GM18951 (cell line): Measurements from ENCODE around the gene EXOC4.
A peak's percentile ranks its signal among the peaks of the same experiment; 100 is the strongest.
"Not testable (repeated sequence)": the region's sequence is repeated elsewhere in the genome, so short reads cannot be mapped to it uniquely, and the experiment has no call there.

ENCODE experiments used
- POLR2A ChIP-seq: IDR thresholded peaks from 4 replicates; pipeline ENCODE4 v1.6.1; 2011; ENCODE audit warnings: mild to moderate bottlenecking; ENCODE audit not compliant: insufficient read length, insufficient read depth; ENCODE audit errors: extremely low read depth
- in situ Hi-C: fragments of 300-500 bp; cut with MboI; formaldehyde crosslinking; loops from one replicate; pipeline ENCODE4 v1.12.0; 2022; ENCODE audit warnings: low sequenced_read_pairs, mixed read lengths, inconsistent platforms; ENCODE audit not compliant: unreplicated experiment

The EXOC4 gene

GRCh38 chr7:133252858-133253518, at the start of gene EXOC4:
Gene EXOC4, plus strand, starts transcription at chr7:133253078.
- in situ Hi-C loops = no loop called here
- peak; percentile 82 for TF ChIP-seq POLR2A

DNA sequence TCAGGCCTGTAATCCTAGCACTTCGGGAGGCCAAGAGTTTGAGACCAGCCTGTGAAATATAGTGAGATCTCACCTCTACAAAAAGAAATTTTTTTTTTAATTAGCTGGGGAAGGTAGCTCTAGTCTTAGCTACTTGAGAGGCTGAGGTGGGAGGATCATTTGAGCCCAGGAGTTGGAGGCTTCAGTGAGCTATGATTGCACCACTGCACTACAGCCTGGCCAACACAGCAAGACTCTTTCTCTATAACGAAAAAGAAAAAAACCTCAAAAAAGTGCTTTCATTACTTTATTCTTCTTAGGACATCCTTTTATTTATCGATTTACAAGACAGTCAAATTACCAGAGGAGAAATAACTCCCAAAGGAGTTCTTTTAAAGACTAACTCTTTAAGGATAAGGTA, 49.4 kb upstream of the EXOC4 start:
- in situ Hi-C loops = no loop called here
- no peak for TF ChIP-seq POLR2A

GRCh38 chr7:133207687-133208086, 45.2 kb upstream of the EXOC4 start:
- no peak for TF ChIP-seq POLR2A
- in situ Hi-C loops = no loop called here

- in situ Hi-C loops = not testable (repeated sequence)
Observed at GRCh38 chr7:133210817-133211216, 42.1 kb upstream of the EXOC4 start.

GRCh38 chr7:133213772-133214171, 39.1 kb upstream of the EXOC4 start:
- in situ Hi-C loops = not testable (repeated sequence)

GRCh38 chr7:133217773-133218172, 35.1 kb upstream of the EXOC4 start:
- no peak for TF ChIP-seq POLR2A
- in situ Hi-C loops = no loop called here

- in situ Hi-C loops = no loop called here
- no peak for TF ChIP-seq POLR2A
Observed at GRCh38 chr7:133230591-133231194, 22.2 kb upstream of the EXOC4 start.

GRCh38 chr7:133233142-133233541, 19.7 kb upstream of the EXOC4 start:
- in situ Hi-C loops = no loop called here
- no peak for TF ChIP-seq POLR2A

DNA sequence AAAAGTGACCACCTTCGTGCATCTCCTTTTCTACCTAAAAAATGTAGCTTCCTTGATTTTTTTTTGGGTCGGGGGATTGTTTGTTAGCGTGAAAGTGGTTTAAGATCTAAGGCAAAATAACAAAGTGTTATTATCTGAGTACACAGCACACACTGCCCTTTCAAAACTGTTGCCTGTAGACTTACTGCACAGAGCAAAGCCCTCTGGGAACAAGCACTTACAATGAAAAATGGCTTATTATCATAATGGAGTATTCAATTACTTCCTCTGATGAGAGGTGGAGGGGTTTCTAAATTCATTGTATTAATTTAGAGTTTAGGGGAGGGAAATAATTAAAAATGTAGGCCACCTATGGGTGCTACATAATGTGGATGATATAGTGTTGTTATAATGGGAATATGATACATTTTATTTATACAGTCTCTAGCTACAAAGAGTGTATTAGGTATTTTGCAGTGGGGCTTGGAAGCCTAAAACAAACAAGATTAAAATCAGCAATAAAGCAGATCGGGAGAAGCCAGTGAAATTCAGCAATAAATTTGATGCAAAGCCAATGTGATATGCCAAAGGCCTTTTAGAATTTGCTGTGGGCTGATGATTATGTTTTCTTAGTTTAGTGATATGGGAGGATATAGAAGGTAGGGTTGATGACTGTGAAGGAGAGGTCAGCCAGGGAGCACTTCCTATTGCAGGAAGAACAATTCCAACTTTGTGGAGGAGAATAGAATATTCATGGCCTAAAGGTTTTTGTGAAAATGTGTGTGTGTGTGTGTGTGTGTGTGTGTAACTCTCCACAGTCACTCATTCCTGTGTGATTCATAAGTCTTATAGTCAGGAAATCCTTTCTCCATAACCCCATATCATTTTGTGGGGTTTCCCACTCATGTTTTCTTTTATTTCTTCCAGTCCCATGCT, 17.7 kb upstream of the EXOC4 start:
- in situ Hi-C loops = no loop called here
- no peak for TF ChIP-seq POLR2A

DNA sequence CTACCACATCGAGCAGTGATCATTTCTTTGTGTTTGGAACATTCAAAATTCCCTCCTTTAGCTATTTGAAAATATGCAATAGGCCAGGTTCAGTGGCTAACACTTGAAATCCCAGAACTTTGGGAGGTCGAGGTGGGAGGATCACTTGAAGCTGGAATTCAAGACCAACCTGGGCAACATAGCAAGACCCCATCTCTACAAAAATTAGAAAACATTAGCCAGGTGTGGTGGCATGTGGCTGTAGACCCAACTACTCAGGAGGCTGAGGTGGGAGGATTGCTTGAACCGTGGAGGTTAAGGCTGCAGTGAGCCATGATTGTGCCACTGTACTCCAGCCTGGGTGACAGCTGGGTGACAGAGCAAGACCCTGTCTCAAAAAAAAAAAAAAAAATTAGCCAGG, 15.3 kb upstream of the EXOC4 start:
- TF ChIP-seq POLR2A = no peak
- in situ Hi-C loops = no loop called here

DNA sequence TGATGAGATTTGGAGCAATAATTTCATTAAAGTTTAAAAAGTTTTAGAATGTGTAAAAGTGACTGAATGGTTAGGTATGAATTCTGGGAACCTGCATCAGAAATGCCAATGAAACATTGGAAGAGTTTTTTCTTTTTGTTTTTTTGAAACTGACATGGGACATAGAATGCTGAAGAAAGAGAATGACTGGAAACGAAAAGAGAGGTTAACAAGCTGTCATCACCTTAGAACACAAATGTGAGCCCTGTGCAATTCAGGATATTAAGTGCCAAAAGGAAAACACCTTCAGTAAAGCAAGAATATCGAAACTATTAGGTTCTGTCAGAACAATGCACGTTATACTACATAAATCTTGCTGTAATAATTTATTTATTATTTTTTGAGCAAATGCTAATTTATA, 12.6 kb upstream of the EXOC4 start:
- in situ Hi-C loops = no loop called here
- no peak for TF ChIP-seq POLR2A

DNA sequence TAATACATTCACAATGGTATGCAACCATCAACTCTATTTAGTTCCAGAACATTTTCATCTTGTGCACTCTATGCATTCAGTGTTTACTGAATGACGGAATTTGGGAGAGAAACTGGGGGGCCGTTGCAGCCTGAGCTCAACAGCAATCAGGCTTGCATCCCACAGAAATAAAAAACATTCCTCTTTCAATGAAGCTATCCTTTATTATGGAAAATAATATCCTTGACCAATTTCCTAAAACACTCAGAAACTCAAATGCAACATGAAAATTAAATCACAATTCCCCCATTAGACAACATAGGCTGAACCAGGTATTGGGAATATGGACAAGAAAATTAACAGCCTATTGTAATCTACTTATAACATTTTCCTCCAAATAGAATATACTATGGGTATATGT, 6.3 kb upstream of the EXOC4 start:
- in situ Hi-C loops = no loop called here
- no peak for TF ChIP-seq POLR2A

DNA sequence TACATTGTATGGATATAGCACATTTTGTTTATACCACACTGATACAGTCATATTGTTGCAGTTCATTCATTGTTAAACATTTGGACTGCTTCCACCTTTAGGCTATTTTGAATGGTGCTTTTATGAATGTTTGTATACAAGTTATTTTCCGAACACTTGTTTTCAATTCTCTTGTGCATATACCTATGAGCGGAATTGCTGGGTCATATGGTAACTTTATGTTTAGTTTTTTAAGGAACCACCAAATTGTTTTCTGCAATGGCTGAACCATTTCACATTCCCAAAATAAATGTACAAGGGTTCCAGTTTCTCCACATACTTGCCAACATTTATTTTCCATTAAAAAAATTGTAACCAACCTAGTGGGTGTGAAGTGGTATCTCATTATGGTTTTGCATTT, 4.0 kb upstream of the EXOC4 start:
- TF ChIP-seq POLR2A = no peak
- in situ Hi-C loops = no loop called here

DNA sequence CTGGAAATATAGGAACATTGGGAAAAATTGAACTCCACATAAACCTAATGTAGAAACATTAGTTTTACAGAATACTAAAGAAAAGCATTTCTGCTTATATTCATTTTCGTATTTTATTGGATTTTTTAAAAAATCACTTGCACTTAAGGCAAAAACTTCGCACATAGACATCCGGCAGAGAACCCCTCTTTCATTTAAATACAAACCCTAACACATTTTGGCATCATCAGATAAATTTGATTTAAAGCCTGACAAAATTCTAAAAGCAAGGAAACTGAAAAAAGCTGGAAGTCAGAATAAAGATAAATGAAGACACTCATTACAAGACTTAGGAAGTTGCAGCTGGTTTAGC, 396 bp upstream of the EXOC4 start:
- TF ChIP-seq POLR2A = no peak
- in situ Hi-C loops = no loop called here
